WI38 (cell line): ENCODE data around the gene STXBP4.

Experiments used
- H3K4me3 ChIP-seq: 2 replicates; pipeline ENCODE4 v1.5.1; 2011; ENCODE audit warnings: low read depth, mild to moderate bottlenecking, control low read depth, low read length
- TF ChIP-seq, protein P1 (sequence below): IDR thresholded peaks from 2 replicates; pipeline ENCODE4 v1.5.1; 2012; ENCODE audit warnings: low read depth, mild to moderate bottlenecking, control low read depth, low read length

Gene STXBP4

DNA sequence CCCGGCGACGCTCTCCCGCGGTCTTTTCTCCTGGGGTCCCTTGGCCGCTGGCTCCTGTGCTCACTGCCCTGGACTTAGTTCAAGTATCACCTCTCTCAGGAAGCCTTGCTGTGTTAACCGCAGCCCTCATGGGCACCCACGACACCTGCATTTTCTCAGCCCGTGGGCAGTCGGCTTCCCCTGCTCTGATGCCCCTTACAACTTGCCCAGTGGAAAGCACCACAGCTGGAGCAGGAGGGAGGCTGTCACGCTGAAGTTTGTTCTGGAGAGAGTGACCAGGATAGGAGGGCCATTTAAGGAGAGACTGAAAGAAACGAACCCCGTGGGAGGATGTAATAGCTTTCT lies 395 bp downstream of the STXBP4 start:
- TF ChIP-seq, protein P1, sequence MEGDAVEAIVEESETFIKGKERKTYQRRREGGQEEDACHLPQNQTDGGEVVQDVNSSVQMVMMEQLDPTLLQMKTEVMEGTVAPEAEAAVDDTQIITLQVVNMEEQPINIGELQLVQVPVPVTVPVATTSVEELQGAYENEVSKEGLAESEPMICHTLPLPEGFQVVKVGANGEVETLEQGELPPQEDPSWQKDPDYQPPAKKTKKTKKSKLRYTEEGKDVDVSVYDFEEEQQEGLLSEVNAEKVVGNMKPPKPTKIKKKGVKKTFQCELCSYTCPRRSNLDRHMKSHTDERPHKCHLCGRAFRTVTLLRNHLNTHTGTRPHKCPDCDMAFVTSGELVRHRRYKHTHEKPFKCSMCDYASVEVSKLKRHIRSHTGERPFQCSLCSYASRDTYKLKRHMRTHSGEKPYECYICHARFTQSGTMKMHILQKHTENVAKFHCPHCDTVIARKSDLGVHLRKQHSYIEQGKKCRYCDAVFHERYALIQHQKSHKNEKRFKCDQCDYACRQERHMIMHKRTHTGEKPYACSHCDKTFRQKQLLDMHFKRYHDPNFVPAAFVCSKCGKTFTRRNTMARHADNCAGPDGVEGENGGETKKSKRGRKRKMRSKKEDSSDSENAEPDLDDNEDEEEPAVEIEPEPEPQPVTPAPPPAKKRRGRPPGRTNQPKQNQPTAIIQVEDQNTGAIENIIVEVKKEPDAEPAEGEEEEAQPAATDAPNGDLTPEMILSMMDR: no peak
- H3K4me3 ChIP-seq: peak overlapping the region; percentile 97

DNA sequence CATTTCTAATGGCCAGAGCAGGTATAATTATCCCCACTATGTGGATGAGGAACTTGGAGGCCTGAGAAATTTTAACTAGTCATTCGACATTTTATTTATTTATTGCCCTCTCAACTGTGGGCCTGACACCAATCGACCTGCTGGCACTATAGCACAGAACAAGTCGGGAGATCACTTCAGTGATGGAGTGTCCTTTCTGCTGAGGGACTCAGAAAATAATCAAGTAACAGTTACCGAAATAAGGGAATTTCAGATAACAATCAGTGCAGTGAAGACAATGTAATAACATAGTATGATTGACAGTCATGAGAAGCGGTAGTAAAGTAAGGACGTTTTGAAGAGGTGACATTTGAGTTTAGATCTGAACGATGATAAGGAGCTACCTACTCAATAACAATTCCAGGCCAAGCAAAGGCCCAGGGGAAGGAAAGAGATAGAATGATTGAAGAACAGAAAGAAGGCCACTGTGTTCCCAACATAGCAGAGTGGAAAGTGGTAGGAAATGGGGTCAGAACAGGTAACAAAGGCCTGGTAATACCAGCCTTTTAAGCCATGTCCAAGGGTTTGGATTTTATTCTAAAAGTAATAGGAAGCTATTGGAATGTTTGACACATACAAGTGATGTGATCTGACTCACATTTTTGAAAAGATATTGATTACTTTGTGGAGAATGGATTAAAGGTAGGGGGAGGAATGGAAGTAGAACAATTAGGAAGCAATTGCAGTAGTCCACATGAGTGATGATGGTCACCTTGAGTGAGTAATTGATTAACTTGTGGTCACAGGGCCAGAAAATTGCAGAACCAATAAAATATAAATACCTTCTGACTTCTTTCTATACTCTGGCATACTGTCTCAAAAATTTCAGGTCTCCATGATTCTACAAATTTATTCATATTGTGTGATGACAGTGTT lies 1.4 kb downstream of the STXBP4 start:
- peak overlapping the region; percentile 97 for H3K4me3 ChIP-seq
- TF ChIP-seq, protein P1: no peak

DNA sequence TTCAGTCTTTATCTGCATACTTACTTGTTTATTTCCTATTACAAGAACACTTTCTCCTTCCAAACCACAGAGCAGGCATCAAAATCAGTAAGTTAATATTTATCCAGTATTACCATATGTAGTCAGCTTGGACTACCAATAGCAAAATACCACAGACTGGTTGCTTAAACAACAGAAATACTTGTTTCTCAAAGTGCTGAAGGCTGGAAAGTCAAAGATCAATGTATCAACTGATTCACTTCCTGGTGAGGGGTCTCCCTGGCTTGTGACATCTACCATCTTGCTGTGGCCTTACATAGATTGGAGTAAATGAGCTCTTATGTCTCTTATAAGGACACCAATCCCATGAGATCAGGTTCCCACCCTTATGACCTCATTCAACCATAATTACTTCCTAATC lies 2.6 kb downstream of the STXBP4 start:
- H3K4me3 ChIP-seq: no peak overlapping the region
- TF ChIP-seq, protein P1: no peak

DNA sequence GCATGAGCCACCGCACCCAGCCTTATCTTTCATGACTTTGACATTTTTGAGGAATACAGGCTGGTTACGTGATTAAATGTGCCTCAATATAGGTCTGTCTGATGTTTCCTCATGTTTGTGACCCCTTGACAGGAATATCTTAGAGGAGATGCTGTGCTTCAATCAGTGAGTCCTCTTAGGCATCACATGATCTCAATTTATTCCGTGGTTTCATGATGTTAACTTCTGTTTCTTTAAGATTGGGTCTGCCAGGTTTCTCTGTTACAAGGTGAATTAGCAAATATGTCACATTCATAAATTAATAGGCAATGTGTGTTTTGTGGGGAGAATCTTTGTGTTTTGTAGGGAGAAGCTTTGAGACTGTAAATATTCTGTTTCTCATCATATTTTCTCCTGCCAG lies 3.3 kb downstream of the STXBP4 start:
- TF ChIP-seq, protein P1: no peak

DNA sequence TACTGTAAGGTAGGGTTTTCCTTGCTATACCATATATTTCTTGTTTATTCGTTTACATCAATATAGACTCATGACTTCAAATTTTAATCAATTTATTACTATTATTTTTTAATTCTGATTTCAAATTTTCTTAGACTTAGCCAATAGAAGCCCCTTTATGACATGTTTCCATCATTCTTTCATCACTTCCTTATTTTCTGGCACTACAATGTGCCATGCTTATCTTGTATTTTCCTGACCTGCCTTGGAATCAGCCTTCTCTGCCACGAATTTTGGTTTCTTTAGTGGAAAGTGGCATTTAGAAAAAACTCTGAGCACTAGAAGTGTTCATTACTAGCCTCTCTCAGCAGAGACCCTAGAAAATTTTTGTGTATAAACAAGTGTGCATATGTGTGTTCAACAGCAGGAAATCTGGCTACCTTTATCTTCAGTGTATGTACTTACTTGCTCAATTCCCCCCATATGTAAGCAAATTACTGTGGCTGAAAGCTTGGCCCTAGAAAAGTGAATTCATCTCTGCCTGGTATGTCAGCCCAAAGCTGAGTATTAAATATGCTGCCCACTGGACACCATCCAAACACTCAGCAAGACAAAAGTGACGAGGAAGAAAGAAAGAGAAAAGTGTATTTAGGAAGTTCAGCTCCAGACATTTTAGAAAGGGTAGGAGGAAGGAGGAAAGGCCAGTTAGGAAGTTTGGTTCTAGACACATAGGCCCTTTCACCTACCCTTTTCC lies 4.0 kb downstream of the STXBP4 start:
- no peak overlapping the region for H3K4me3 ChIP-seq
- TF ChIP-seq, protein P1: no peak

More for the DNA sequence above, 3.3 kb downstream of the STXBP4 start:
- no peak overlapping the region for H3K4me3 ChIP-seq

DNA sequence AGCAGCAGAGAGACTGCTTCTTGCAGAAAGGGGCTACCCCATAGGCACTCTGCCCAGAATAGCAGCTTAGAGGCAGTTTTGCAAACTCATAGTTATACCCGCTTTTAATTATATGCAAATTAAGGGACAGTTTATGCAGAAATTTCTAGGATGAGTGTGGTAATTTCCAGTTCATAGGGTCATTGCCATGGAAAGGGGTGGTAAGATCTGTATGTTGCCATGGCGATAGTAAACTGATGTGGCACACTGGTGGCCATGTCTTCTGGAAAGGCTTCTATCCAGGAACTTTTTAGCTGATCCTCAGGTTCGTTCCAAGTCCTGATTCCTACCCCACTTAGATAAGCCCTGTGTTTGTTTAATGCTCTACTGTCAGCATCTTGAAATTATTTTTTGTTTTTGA lies 6.2 kb downstream of the STXBP4 start:
- H3K4me3 ChIP-seq: no peak overlapping the region
- TF ChIP-seq, protein P1: no peak

DNA sequence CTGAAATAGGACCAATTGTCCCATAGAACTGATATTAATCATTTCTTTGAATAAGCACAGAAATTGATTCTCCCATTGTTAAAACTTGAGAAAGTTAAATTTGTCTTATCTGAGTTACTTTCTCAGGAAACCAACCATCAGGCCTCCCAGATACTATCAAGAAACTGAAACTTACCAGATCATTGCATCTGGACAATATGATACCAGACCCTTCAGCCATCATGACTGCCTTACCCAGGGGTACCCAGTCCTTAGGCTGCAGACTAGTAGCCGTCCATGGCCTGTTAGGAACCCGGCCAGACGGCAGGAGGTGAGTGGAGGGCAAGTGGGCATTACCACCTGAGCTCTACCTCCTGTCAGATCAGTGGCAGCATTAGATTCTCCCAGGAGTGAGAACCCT lies 7.8 kb downstream of the STXBP4 start:
- TF ChIP-seq, protein P1: no peak
- H3K4me3 ChIP-seq: no peak overlapping the region
